ENCODE measurements around the gene NHLRC4.

DNA sequence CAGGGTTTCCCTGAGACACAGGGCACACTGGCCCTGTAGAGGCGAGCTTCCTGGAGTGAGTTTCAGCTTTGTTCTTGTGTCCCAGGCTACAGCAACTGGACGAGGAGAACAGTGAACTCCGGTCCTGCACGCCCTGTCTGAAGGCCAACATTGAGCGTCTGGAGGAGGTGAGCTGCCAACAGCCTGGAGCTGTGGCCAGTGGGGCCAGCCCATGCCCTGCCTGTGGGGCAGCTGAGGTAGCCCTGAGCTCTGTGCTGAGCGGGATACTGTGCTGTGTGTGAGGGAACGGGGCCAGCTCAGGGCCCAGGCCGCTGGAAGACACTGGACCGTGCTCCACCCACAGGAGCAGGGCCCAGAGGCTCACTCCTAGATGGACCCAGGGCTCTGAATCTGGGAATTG lies 47.9 kb upstream of the NHLRC4 start:
- no peak for TF ChIP-seq CTBP1 (IDR thresholded peaks at IDR 0.05; ENCODE audit: borderline replicate concordance)
- no peak for TF ChIP-seq ELF4 (IDR thresholded peaks at IDR 0.05)
- TF ChIP-seq FOXK2 (IDR thresholded peaks at IDR 0.05), result no peak
- no peak for TF ChIP-seq FOXM1 (IDR thresholded peaks at IDR 0.05; ENCODE audit: borderline replicate concordance)
- TF ChIP-seq L3MBTL2 (conservative IDR thresholded peaks at IDR 0.05), result no peak
- no peak for TF ChIP-seq SUZ12 (IDR thresholded peaks at IDR 0.05)
- no peak for TF ChIP-seq ZNF384 (IDR thresholded peaks at IDR 0.05)
- no peak for TF ChIP-seq FOXA1 (IDR thresholded peaks at IDR 0.05)
- no peak for TF ChIP-seq HDGF (IDR thresholded peaks at IDR 0.05; ENCODE audit: borderline replicate concordance)

Measured in HEK293T (cell line).